SK-N-SH (cell line): ENCODE data around the gene SELENOI.

ENCODE experiments used
- CTCF ChIP-seq: fragments of 200-600 bp; sonication (generic); IDR thresholded peaks from 2 replicates; pipeline ENCODE4 v1.6.1; 2017; ENCODE audit warnings: antibody characterized with exemption, mild to moderate bottlenecking, moderate library complexity
- MAX ChIP-seq: IDR thresholded peaks from 2 replicates; pipeline ENCODE4 v1.4.0; 2012; ENCODE audit warnings: low read depth
- TEAD4 ChIP-seq: IDR thresholded peaks from 2 replicates; pipeline ENCODE4 v1.4.0; 2012; ENCODE audit warnings: mild to moderate bottlenecking, borderline replicate concordance; ENCODE audit not compliant: insufficient read depth

- no peak for TF ChIP-seq TEAD4
- no peak for TF ChIP-seq CTCF
- TF ChIP-seq MAX, result peak; percentile 69
Measured at GRCh38 chr2:26401739-26402541, 56.0 kb downstream of the SELENOI start, which contains the start of gene DRC1.
